ENCODE results near the gene SFXN1.
"Not testable (repeated sequence)": the region's sequence is repeated elsewhere in the genome, so short reads cannot be mapped to it uniquely, and the experiment has no call there.

The SFXN1 gene

DNA sequence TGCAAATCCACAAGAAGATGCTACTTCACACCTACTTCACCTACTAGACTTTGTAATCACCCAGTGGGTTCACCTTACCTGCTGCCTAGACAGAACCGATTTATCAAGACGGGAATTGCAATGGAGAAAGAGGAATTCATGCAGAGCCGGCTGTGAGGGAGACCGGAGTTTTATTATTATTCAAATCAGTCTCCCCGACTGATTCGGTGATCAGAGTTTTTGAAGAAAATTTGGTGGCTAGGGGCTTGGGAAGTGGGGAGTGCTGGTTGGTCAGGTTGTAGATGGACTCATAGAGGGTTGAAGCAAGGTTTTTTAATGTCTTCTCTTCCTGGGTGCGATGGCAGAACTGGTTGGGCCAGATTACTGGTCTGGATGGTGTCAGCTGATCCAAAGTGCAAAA, 23.4 kb downstream of the SFXN1 start:
- no peak for DNase-seq

DNA sequence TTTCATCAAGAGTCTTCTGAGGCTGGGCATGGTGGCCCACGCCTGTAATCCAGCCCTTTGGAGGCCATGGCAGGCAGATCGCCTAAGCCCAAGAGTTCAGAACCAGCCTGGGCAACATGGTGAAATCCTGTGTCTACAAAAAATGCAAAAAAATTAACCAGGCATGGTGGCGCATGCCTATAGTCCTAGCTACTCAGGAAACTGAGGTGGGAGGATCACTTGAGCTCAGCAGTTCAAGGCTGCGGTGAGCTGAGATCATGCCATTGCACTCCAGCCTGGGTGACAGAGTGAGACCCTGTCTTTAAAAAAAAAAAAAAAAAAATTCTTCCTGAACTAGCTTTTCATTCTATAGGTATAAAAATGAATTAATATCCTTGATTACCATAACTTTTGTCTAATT, 29.3 kb downstream of the SFXN1 start:
- peak; percentile 48 for DNase-seq

GRCh38 chr5:175508896-175509295, 30.5 kb downstream of the SFXN1 start:
- no peak for DNase-seq

DNA sequence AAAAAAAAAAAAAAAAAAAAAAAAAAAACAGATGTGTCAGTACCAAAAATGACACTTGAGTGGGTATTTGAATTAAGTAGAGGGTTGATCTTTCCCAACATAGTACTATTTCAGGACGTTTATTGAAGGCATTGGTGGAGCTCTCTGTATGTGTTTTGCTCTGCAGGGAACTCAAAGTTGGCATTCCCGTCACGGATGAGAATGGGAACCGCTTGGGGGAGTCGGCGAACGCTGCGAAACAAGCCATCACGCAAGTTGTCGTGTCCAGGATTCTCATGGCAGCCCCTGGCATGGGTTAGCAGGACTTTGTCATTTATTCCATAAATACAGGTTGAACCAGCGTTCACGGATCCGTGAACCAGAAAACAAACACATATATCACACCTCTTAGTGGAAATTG, 34.9 kb downstream of the SFXN1 start:
- DNase-seq, result no peak

DNA sequence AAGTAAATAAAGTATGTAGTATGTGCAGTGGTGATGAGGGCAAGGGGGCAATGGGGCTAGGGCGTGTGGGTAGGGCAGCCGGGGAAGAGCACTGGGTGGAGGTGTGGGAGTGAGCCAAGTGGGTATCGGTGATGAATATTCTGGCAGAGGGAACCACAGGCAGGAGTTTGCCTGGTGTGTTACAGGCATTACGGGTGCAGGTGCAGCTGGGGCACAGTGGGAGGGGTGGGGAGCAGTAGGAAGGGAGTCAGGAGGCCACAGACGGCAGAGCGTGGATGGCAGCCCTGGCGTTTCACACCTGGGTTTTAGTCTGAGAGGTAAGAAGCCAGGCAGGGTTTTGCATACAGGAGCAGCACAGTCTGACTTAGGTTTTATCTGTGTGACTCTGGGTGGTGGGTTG, 35.4 kb downstream of the SFXN1 start:
- no peak for DNase-seq

DNA sequence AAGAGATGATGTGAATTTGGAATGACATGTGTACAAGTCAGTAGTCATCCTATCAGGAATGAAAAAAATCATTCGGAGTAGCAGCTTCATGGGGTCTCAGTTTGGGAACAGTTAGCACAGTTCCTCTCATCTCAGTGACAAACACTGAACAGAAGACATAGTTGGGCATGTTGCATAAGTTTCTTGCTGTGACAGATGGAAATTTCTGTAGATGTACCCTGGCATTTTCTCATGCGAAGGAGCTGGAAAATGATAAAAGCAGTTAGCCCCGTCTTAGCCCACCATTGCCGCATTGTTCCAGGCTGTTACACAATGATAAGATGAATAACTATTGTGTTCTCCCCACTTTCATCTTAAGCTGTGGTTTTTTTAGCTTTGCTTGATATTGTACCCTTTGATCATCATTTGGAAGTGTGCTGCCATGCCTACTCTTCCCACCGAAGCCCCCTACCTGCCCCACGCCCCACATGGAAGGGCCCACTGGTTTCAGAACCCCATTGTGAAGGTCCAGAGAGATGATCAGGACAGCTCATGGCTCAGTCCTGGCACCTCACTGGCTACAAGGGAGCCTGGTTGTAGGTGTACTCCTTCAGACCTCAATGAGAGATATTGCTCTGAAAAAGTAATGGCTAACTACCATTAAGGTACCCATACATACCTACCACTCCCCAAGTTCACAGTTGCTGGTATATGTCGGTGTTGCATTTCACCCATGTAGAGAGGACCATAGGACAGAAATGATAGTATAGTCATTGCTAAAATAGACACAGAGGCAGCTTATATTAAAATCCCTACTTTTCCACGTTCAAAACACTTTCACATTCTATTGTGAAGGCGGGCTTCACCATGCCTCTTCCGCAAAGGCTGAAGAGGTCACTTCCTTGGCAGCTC, 38.8 kb downstream of the SFXN1 start:
- DNase-seq, result no peak

- DNase-seq, result peak; percentile 42
These were observed 39.6 kb downstream of the SFXN1 start for GRCh38 chr5:175517824-175518450.

- DNase-seq, result no peak
These were observed 40.6 kb downstream of the SFXN1 start for GRCh38 chr5:175519006-175519405.

GRCh38 chr5:175520321-175520720, 42.0 kb downstream of the SFXN1 start:
- DNase-seq, result peak; percentile 8

GRCh38 chr5:175520873-175521272, 42.5 kb downstream of the SFXN1 start:
- no peak for DNase-seq

DNA sequence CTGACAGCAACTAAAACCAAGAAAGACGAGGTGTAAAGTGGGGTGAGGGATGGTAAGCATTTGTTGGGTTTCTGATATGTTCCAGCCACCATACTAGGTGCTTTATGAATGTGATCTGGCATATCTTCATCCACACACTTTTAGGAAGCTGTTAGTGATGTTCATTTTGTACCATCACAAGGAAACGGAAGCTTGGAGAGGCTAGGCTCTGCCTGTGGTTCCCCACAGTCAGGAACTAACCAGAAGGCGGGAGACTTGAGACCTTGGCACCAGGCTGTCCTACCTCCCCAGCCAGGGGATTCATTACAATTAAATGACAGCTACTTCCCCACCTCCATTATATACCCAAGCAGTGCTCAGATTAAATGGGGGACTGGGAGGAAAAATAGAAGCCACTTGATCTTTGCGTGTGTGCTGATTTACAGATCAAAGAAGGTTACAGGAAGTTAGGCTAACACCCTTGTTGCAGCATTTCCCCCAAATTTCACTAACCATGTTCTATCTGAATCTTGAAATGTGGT, 43.0 kb downstream of the SFXN1 start:
- DNase-seq, result peak; percentile 70

DNA sequence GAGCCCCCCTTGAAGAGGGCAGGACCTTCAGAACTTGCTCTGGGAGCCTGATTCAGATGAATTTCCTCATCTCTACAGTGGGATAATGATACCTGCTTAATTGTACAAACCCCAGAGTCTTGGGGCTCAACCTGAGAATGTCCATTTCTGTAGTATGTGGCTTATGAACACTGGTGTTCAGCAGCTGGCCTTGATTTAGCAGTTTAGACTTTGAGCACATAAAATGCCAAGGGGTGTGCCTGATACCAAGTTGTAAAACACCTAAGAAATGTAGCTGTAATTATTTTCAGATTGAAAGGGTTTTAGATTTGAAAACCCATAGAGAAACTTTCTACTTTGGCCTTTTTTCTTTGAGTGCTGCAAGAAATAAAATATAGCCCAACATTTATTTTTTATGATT, 44.9 kb downstream of the SFXN1 start:
- DNase-seq, result no peak

DNA sequence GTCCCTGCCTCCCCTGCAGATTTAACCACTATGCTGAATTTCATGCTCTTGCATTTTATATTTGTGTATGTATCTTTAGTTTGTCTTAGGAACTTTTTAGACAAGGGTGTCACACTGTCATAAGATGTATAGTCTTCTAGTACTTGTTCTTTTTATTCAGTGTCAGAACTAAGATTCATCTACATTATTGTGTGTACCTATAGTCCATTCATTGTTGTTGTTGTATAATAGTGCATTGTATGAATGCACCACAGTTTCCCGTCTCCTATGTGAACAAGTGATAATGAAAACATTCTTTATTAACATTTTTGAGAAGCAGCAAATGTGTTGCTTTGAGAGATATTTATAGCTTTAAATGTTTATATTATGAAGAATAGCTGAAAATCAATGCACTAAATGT, 45.9 kb downstream of the SFXN1 start:
- no peak for DNase-seq

GRCh38 chr5:175526691-175527090, 48.3 kb downstream of the SFXN1 start:
- no peak for DNase-seq

GRCh38 chr5:175531361-175531760, 53.0 kb downstream of the SFXN1 start:
- no peak for DNase-seq

DNA sequence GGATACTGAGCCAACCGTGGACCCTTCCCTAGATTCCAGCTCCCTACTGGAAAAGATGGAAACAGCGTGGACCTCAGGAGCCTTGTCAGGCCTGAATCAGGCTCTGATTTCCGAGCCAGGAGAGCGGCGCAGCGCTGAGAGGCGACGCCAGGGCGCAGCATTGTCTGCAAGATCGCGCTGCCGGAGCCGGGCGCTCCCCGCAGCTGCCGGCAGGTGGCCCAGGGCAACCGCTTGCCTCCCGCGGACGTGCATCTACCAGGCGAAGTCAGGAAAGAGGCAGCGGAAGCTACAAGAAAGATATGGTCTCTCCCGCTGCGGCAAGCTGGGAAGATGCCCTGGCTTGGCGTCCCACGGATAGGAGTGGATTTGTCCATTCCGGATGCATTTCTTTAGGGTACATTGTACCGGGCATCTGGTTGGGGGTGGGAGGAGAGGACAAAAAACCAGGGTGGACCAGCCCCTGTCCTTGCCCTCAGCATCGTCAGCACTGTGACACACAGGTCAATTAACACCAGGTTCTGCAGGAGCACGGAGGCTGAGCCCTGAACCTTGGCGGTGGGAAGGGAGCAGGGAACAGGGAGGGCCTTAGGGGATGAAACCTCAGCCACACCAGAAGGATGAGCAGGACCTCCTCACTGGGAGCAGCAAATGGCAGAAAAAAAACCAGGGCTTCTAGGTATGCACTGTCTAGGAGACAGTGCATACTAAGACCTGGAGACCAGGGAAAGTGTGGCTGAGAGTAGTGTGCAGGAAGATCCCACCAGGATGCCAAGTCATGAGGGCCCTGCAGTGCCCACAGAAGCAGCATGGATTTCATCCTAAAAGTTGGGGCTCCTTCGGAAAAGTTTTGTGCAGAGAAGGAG, 55.9 kb downstream of the SFXN1 start:
- peak; percentile 82 for DNase-seq

GRCh38 chr5:175535331-175535730, 57.0 kb downstream of the SFXN1 start:
- not testable (repeated sequence) for DNase-seq

GRCh38 chr5:175535796-175536195, 57.4 kb downstream of the SFXN1 start:
- no peak for DNase-seq

- DNase-seq, result no peak
These were observed 60.2 kb downstream of the SFXN1 start for GRCh38 chr5:175538576-175538975.

GRCh38 chr5:175539936-175540335, 61.6 kb downstream of the SFXN1 start:
- no peak for DNase-seq

GRCh38 chr5:175541264-175541663, 62.9 kb downstream of the SFXN1 start:
- no peak for DNase-seq

DNA sequence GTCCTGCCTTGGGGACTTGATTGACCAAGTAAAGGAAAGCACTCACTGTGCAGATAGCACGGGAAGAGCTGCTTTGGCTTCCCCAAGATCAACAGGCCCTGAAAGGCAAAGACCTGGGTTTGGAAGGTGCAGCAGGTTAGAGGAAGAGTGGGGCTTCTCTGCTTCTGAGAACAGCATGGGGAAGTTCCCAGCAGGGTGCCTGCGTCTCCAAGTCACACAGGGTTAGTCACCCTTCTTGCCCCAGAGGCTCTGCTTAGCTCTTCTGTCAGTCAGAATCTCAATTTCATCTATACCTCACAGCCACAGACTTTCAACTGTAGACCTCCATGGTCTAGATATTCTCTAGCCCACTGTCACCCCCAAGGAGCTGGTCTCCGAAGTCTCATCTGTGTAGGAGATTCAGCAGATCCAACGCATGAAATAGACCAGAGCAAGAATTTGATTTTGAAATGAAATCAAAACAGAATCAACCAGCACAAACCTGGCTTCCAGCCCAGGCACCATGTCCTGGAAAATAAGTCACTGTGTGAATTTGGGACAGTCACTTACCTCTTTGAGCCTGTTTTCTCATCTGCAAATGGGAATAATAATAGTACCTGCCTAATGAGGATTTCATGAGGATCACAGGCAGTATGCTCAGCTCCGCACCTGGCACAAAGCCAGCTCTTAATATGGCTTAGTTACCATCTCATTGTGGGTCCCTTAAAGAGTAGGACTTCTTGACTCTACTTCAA, 64.0 kb downstream of the SFXN1 start:
- DNase-seq, result no peak

- DNase-seq, result no peak
These were observed 64.5 kb downstream of the SFXN1 start for GRCh38 chr5:175542966-175543235.

Measured in CD4-positive, alpha-beta T cell treated with Interleukin-21 for 1 hour (primary cell).